Naive thymus-derived CD4-positive, alpha-beta T cell (primary cell): ENCODE data around the gene MAMSTR. TPM values are rescaled to one million over a fixed set of nuclear protein-coding genes. Genes with fewer than 3 reads are reported as not detected.

Experiments used
- ATAC-seq: fragments of 150-1000 bp; cut with Tn5 transposase; 2 replicates; pipeline ENCODE4 v1.10.0; 2021; ENCODE audit warnings: mild to moderate bottlenecking, moderate library complexity
- CTCF ChIA-PET: fragments of 350-600 bp; sonication (Branson Sonifier 250); formaldehyde crosslinking; loops from one replicate; lab custom pipeline; 2021; ENCODE audit warnings: antibody characterized with exemption; lab: Charles Lee
- POLR2A ChIA-PET: fragments of 350-600 bp; sonication (Branson Sonifier 250); formaldehyde crosslinking; loops from one replicate; lab custom pipeline; 2021; ENCODE audit warnings: antibody characterized with exemption, inconsistent platforms; lab: Charles Lee
- DNase-seq, 9 donors: peaks; one replicate each; pipeline versions ENCODE4 v3.0.0 to v3.0.0-alpha.2; 2020 to 2022; ENCODE audit warnings: mixed read lengths in 1 of 9
- H3K27ac ChIP-seq: one replicate; pipeline ENCODE4 v1.7.0; 2013; ENCODE audit warnings: mild to moderate bottlenecking, low read depth, low read length, moderate library complexity
- H3K27me3 ChIP-seq, 2 donors: one replicate each; pipeline ENCODE4 v1.7.0; 2013; ENCODE audit warnings: low read length in 2 of 2, mild to moderate bottlenecking in 2 of 2, moderate library complexity in 2 of 2; ENCODE audit not compliant: control insufficient read depth in 2 of 2, insufficient read depth in 2 of 2
- H3K36me3 ChIP-seq, 3 experiments: 1 replicate in 2 of 3; 2 replicates in 1 of 3; pipeline ENCODE4 v1.7.0; 2013; ENCODE audit warnings: low read length in 3 of 3, mild to moderate bottlenecking in 3 of 3, moderate library complexity in 1 of 3; ENCODE audit not compliant: insufficient read depth in 3 of 3, control insufficient read depth in 2 of 3
- H3K4me1 ChIP-seq, 2 donors: one replicate each; pipeline ENCODE4 v1.7.0; 2013; ENCODE audit warnings: low read length in 2 of 2, mild to moderate bottlenecking in 2 of 2, moderate library complexity in 1 of 2; ENCODE audit not compliant: control insufficient read depth in 2 of 2, insufficient read depth in 2 of 2
- H3K4me3 ChIP-seq: 2 replicates; pipeline ENCODE4 v1.7.0; 2013; ENCODE audit warnings: mild to moderate bottlenecking, low read length
- H3K9me3 ChIP-seq, 3 experiments: 1 replicate in 2 of 3; 2 replicates in 1 of 3; pipeline ENCODE4 v1.7.0; 2013; ENCODE audit warnings: low read length in 3 of 3; ENCODE audit not compliant: control insufficient read depth in 2 of 3
- H3K27ac Mint-ChIP-seq, 9 donors: one replicate each; pipeline ENCODE4 v1.8.0; 2020 to 2022; ENCODE audit warnings: mixed read lengths in 9 of 9, mild to moderate bottlenecking in 8 of 9, moderate library complexity in 5 of 9, inconsistent platforms in 2 of 9
- H3K27me3 Mint-ChIP-seq, 5 donors: one replicate each; pipeline ENCODE4 v1.8.0; 2021 to 2022; ENCODE audit warnings: mixed read lengths in 5 of 5, mild to moderate bottlenecking in 1 of 5
- H3K36me3 Mint-ChIP-seq, 5 donors: one replicate each; pipeline ENCODE4 v1.8.0; 2020 to 2022; ENCODE audit warnings: mixed read lengths in 5 of 5, mild to moderate bottlenecking in 3 of 5, inconsistent platforms in 1 of 5
- H3K4me1 Mint-ChIP-seq, 7 donors: one replicate each; pipeline ENCODE4 v1.8.0; 2020 to 2022; ENCODE audit warnings: mixed read lengths in 7 of 7, mild to moderate bottlenecking in 3 of 7, inconsistent platforms in 1 of 7
- H3K4me3 Mint-ChIP-seq, 10 donors: one replicate each; pipeline ENCODE4 v1.8.0; 2020 to 2022; ENCODE audit warnings: mild to moderate bottlenecking in 10 of 10, mixed read lengths in 10 of 10, moderate library complexity in 6 of 10, inconsistent platforms in 2 of 10
- H3K9me3 Mint-ChIP-seq, 11 donors: one replicate each; pipeline ENCODE4 v1.8.0; 2020 to 2022; ENCODE audit warnings: mixed read lengths in 11 of 11, mild to moderate bottlenecking in 4 of 11, inconsistent platforms in 1 of 11, moderate library complexity in 1 of 11
- intact Hi-C, 2 donors: fragments of 100-400 bp; cut with micrococcal nuclease; formaldehyde crosslinking; loops; one replicate each; pipeline ENCODE4 v1.15.1; 2023
- polyA plus RNA-seq, 2 donors: library from polyadenylated mRNA; unstranded; fragments of 300-500 nt; fragmentation: Illumina TruSeq; gene quantifications; one replicate each; pipeline ENCODE4 v1.2.3, GENCODE V29; 2021
- total RNA-seq, 6 experiments: library from RNA in 5 of 6; stranded (reverse) in 5 of 6; gene quantifications; 1 replicate in 5 of 6; 2 replicates in 1 of 6; pipeline ENCODE4 v1.2.3 and lab custom pipeline; 2021 to 2026

MAMSTR gene
- total and polyA plus RNA-seq, 7 experiments from 2014 or later, result 0.25 to 2.1 (median 0.87) TPM

GRCh38 chr19:48672994-48673393 is 46.5 kb downstream of the MAMSTR start, which contains the start of gene NTN5:
TSS of gene NTN5 (minus strand) at chr19:48673017. CDS start at chr19:48670986, 2,031 bp downstream.
- Mint-ChIP-seq H3K9me3 (peaks cover 0 to 11% (median 0%) of the 10 kb centered on the region in 11 donors), H3K4me3 (no peak within 1 kb of the TSS), H3K36me3 (peaks cover 0 to 5% (median 0%) of the 10 kb centered on the region in 5 donors), H3K4me1 (peaks cover 6 to 8% (median 8%) of the 10 kb centered on the region in 7 donors), H3K27me3 (no peaks in the 10 kb centered on the region), H3K27ac (no peak within 1 kb of the TSS)
- DNase-seq (no peak), ATAC-seq (no peak)
- H3K27ac ChIP-seq, result no peak within 1 kb of the TSS
- intact Hi-C loops, result no loop called here
- no peaks in the 10 kb centered on the region for H3K36me3 ChIP-seq
- H3K27me3 ChIP-seq, result no peaks in the 10 kb centered on the region
- H3K9me3 ChIP-seq, result no peaks in the 10 kb centered on the region
- H3K4me3 ChIP-seq, result no peak within 1 kb of the TSS
- POLR2A ChIA-PET, result no interaction called here
- CTCF ChIA-PET, result interaction anchor here (0.7 kb wide), 1 partner anchor 23 kb away, joined by 4 read pairs; the partner anchor contains the start of gene FUT2
- peaks cover 6 to 7% of the 10 kb centered on the region in 2 donors for H3K4me1 ChIP-seq

- H3K4me1 Mint-ChIP-seq, result peaks cover 6 to 8% (median 8%) of the 10 kb centered on the region in 7 donors
- POLR2A ChIA-PET, result no interaction called here
Measured at GRCh38 chr19:48671446-48671995, 48.0 kb downstream of the MAMSTR start.

DNA sequence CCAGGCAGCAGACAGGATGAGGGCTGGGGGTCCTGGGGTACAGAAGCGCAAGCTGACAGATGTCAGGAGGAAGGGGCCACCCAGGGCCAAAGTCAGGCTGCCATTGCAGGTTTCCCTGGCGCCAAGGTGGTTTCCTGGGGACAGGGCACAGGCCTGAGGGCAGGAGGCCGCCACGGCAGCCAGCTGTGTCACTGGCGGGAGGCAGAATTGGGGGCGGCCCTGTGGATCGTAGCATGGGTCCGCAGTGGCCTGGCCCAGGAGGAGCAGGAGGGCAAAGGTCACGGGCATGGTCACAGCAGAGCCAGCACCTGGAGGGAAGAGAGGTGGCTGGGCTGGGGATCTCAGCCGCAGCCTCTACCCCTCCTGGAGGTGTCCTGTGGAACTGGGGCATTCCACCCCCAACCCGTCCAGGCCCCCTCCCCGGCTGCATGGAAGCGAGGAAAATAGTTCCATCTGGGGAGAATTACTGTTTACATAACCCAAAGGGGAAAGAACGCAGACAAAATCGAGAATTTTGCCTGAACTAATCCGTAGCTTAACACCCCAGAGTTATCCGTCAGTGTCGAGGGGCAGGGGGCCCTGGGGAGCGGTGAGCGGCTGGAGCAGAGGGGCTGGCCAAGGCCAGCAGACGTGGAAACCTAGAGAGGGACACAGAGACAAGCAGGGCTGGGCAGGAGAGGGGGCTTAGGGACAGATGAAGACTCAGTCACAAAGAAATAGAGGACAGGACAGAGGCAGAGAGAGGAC is 48.7 kb downstream of the MAMSTR start:
- H3K36me3 Mint-ChIP-seq, result peaks cover 0 to 5% (median 0%) of the 10 kb centered on the region in 5 donors

More at GRCh38 chr19:48671446-48671995, 48.0 kb downstream of the MAMSTR start:
- H3K27me3 ChIP-seq, result no peaks in the 10 kb centered on the region
- intact Hi-C loops, result no loop called here
- H3K9me3 ChIP-seq, result no peaks in the 10 kb centered on the region
- Mint-ChIP-seq H3K27ac (peak overlapping the region in 1 of 9 donors; percentile 52), H3K4me3 (no peak overlapping the region), H3K9me3 (peaks cover 0 to 11% (median 0%) of the 10 kb centered on the region in 11 donors), H3K27me3 (no peaks in the 10 kb centered on the region), H3K36me3 (peaks cover 0 to 5% (median 0%) of the 10 kb centered on the region in 5 donors)
- DNase-seq, result no peak
- no peak overlapping the region for H3K4me3 ChIP-seq
- H3K27ac ChIP-seq, result no peak overlapping the region
- no peaks in the 10 kb centered on the region for H3K36me3 ChIP-seq
- CTCF ChIA-PET, result no interaction called here
- peaks cover 6 to 7% of the 10 kb centered on the region in 2 donors for H3K4me1 ChIP-seq
- ATAC-seq, result no peak

GRCh38 chr19:48669903-48670668 is 49.4 kb downstream of the MAMSTR start:
- DNase-seq (no peak), ATAC-seq (no peak)
- H3K4me1 Mint-ChIP-seq, result peaks cover 1 to 5% (median 2%) of the 10 kb centered on the region in 7 donors
- no peaks in the 10 kb centered on the region for H3K36me3 ChIP-seq
- H3K4me3 Mint-ChIP-seq, result peak overlapping the region in 1 of 10 donors; percentile 1
- no peaks in the 10 kb centered on the region for H3K9me3 ChIP-seq
- no peak overlapping the region for H3K4me3 ChIP-seq
- intact Hi-C loops, result no loop called here
- H3K27ac ChIP-seq, result no peak overlapping the region
- no peaks in the 10 kb centered on the region for H3K27me3 Mint-ChIP-seq
- H3K27me3 ChIP-seq, result no peaks in the 10 kb centered on the region
- H3K9me3 Mint-ChIP-seq, result peaks cover 0 to 11% (median 0%) of the 10 kb centered on the region in 11 donors
- POLR2A ChIA-PET, result no interaction called here
- H3K27ac Mint-ChIP-seq, result peak overlapping the region in 3 of 9 donors; percentile 17 to 68 (median 20)
- peaks cover 0 to 5% (median 0%) of the 10 kb centered on the region in 5 donors for H3K36me3 Mint-ChIP-seq
- peaks cover 0 to under 1% of the 10 kb centered on the region in 2 donors for H3K4me1 ChIP-seq
- CTCF ChIA-PET, result no interaction called here

More for the DNA sequence above, 48.7 kb downstream of the MAMSTR start:
- H3K4me1 Mint-ChIP-seq, result peaks cover 6 to 8% (median 8%) of the 10 kb centered on the region in 7 donors
- no peaks in the 10 kb centered on the region for H3K27me3 Mint-ChIP-seq
- ATAC-seq, result no peak
- no peak overlapping the region for H3K4me3 ChIP-seq
- intact Hi-C loops, result no loop called here
- no peak for DNase-seq
- POLR2A ChIA-PET, result no interaction called here
- peaks cover 0 to 11% (median 0%) of the 10 kb centered on the region in 11 donors for H3K9me3 Mint-ChIP-seq
- H3K27ac Mint-ChIP-seq, result peak overlapping the region in 1 of 9 donors; percentile 52
- no peaks in the 10 kb centered on the region for H3K9me3 ChIP-seq
- H3K4me1 ChIP-seq, result peaks cover 6 to 7% of the 10 kb centered on the region in 2 donors
- no peaks in the 10 kb centered on the region for H3K36me3 ChIP-seq
- CTCF ChIA-PET, result no interaction called here
- no peak overlapping the region for H3K27ac ChIP-seq
- H3K4me3 Mint-ChIP-seq, result no peak overlapping the region
- no peaks in the 10 kb centered on the region for H3K27me3 ChIP-seq

DNA sequence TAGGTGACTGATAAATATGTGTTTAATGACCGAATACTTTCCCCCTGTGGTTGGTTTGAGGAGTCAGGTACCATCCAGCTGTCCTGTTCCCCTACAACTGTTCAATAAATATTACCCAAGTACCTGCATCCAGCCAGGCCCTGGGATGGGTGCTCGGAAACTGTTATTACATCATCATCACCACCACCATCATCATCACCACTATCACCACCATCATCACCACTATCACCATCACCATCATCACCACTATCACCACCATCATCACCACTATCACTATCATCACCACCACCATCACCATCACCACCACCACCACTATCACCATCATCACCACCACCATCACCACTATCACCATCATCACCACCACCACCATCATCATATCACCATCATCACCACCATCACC is 50.8 kb downstream of the MAMSTR start:
- H3K4me3 Mint-ChIP-seq, result no peak overlapping the region
- H3K4me3 ChIP-seq, result no peak overlapping the region
- CTCF ChIA-PET, result no interaction called here
- intact Hi-C loops, result no loop called here
- DNase-seq (no peak), ATAC-seq (no peak)
- H3K4me1 ChIP-seq, result no peaks in the 10 kb centered on the region
- H3K27ac ChIP-seq, result no peak overlapping the region
- H3K4me1 Mint-ChIP-seq, result peaks cover 0 to 5% (median 0%) of the 10 kb centered on the region in 7 donors
- peak overlapping the region in 1 of 9 donors; percentile 38 for H3K27ac Mint-ChIP-seq
- POLR2A ChIA-PET, result no interaction called here
- H3K36me3 Mint-ChIP-seq, result peaks cover 0 to 5% (median 0%) of the 10 kb centered on the region in 5 donors
- H3K36me3 ChIP-seq, result no peaks in the 10 kb centered on the region
- H3K27me3 Mint-ChIP-seq, result no peaks in the 10 kb centered on the region
- no peaks in the 10 kb centered on the region for H3K9me3 ChIP-seq
- H3K9me3 Mint-ChIP-seq, result peaks cover 0 to 11% (median 0%) of the 10 kb centered on the region in 11 donors
- H3K27me3 ChIP-seq, result no peaks in the 10 kb centered on the region

GRCh38 chr19:48668332-48668731 is 51.2 kb downstream of the MAMSTR start:
- no peak overlapping the region for H3K27ac ChIP-seq
- ATAC-seq (no peak), DNase-seq (no peak)
- no peak overlapping the region for H3K4me3 ChIP-seq
- H3K36me3 ChIP-seq, result no peaks in the 10 kb centered on the region
- no peaks in the 10 kb centered on the region for H3K4me1 ChIP-seq
- H3K27me3 Mint-ChIP-seq, result no peaks in the 10 kb centered on the region
- H3K36me3 Mint-ChIP-seq, result peaks cover 0 to 5% (median 0%) of the 10 kb centered on the region in 5 donors
- no peak overlapping the region for H3K4me3 Mint-ChIP-seq
- peaks cover 0 to 5% (median 0%) of the 10 kb centered on the region in 7 donors for H3K4me1 Mint-ChIP-seq
- intact Hi-C loops, result no loop called here
- ChIA-PET CTCF (no interaction called here), POLR2A (no interaction called here)
- no peak overlapping the region for H3K27ac Mint-ChIP-seq
- H3K27me3 ChIP-seq, result no peaks in the 10 kb centered on the region
- no peaks in the 10 kb centered on the region for H3K9me3 ChIP-seq
- H3K9me3 Mint-ChIP-seq, result peaks cover 0 to 11% (median 0%) of the 10 kb centered on the region in 11 donors
